Measurements from ENCODE around the gene PADI2. TPM values are rescaled to one million over a fixed set of nuclear protein-coding genes. Genes with fewer than 3 reads are reported as not detected.

PADI2 gene
- total and polyA plus RNA-seq, 12 donors: 0.20 to 0.88 (median 0.44) TPM; not detected in 2

DNA sequence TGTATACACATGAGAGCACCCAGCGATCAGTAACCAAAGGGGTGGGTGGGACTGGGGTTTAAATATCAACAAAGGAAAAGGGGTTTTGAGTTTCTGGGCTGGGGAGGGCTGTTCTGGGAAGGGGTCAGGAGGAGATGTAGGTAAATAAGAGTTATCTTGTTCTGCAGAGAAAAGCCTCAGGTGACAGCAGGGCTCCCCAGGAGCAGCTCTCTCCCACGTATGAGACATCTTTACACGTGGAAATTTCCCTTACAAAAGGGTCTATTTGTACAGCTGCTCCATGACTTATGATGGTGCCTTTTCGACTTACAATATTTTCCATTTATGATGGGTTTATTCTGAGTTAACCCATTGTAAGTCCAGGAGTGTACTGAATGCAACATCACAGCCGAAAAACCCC lies 16.3 kb upstream of the PADI2 start:
- H3K36me3 ChIP-seq (replicated peaks in 1 of 2): no peaks in the 10 kb centered on the region
- no peak for TF ChIP-seq POLR2A (IDR thresholded peaks at IDR 0.05)
- TF ChIP-seq, protein P1, sequence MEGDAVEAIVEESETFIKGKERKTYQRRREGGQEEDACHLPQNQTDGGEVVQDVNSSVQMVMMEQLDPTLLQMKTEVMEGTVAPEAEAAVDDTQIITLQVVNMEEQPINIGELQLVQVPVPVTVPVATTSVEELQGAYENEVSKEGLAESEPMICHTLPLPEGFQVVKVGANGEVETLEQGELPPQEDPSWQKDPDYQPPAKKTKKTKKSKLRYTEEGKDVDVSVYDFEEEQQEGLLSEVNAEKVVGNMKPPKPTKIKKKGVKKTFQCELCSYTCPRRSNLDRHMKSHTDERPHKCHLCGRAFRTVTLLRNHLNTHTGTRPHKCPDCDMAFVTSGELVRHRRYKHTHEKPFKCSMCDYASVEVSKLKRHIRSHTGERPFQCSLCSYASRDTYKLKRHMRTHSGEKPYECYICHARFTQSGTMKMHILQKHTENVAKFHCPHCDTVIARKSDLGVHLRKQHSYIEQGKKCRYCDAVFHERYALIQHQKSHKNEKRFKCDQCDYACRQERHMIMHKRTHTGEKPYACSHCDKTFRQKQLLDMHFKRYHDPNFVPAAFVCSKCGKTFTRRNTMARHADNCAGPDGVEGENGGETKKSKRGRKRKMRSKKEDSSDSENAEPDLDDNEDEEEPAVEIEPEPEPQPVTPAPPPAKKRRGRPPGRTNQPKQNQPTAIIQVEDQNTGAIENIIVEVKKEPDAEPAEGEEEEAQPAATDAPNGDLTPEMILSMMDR (IDR thresholded peaks at IDR 0.05): no peak
- no peak overlapping the region for H3K4me3 ChIP-seq
- no peak for DNase-seq
- no peaks in the 10 kb centered on the region for H3K27me3 ChIP-seq
- no peak overlapping the region for H3K27ac ChIP-seq
- no peaks in the 10 kb centered on the region for H3K4me1 ChIP-seq (replicated peaks in 1 of 2)
- WGBS, 4 donors: 54 to 62% (median 58%) methylated on average over 5 of the region's 5 CpGs
- no peaks in the 10 kb centered on the region for H3K9me3 ChIP-seq (replicated peaks in 1 of 3)
- intact Hi-C loops (cut with DNase I): no loop called here

DNA sequence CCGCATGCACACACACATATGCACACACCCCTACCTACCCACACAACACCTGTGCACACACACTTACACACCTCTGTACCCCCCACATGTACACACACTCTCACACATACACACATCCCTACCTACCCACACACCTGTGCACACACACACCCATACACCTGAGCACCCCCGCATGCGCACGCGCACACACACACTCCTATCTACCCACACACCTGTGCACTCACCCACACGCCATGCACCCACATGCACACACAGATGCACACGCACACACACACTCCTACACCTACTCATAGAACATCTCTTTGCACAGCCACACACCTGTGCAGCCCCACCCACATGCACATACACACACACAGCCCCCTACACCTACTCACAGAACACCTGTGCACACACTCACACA lies 15.5 kb upstream of the PADI2 start:
- intact Hi-C loops (cut with DNase I): no loop called here
- 90 to 98% (median 94%) methylated on average over 7 of the region's 7 CpGs for WGBS, 4 donors
- no peak for DNase-seq
- Histone ChIP-seq H3K4me1 (replicated peaks in 1 of 2) (no peaks in the 10 kb centered on the region), H3K36me3 (replicated peaks in 1 of 2) (no peaks in the 10 kb centered on the region), H3K4me3 (no peak overlapping the region), H3K9me3 (replicated peaks in 1 of 3) (no peaks in the 10 kb centered on the region), H3K27me3 (no peaks in the 10 kb centered on the region), H3K27ac (no peak overlapping the region)
- TF ChIP-seq, protein P1 (IDR thresholded peaks at IDR 0.05): no peak
- no peak for TF ChIP-seq POLR2A (IDR thresholded peaks at IDR 0.05)

DNA sequence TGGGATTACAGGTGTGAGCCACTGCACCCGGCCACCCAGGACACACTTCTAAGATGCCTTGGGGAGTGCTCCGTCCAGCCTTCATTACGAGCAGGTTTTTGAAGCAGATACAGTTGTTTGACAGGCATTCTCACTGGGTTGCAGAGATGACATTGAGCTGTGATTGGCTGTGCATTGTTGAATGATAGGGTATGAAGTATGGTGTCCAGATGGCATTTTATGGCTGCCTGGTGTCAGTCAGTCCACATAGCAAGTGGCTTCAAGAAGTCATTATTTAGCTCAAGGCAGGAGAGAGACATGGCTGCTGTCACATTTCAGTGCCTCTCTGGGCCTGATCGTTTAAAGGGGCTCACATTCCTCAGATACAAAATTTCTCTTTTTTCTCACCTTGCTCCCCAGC lies 14.8 kb upstream of the PADI2 start:
- H3K27me3 ChIP-seq: no peaks in the 10 kb centered on the region
- 56 to 80% (median 70%) methylated on average over 4 of the region's 4 CpGs for WGBS, 4 donors

DNA sequence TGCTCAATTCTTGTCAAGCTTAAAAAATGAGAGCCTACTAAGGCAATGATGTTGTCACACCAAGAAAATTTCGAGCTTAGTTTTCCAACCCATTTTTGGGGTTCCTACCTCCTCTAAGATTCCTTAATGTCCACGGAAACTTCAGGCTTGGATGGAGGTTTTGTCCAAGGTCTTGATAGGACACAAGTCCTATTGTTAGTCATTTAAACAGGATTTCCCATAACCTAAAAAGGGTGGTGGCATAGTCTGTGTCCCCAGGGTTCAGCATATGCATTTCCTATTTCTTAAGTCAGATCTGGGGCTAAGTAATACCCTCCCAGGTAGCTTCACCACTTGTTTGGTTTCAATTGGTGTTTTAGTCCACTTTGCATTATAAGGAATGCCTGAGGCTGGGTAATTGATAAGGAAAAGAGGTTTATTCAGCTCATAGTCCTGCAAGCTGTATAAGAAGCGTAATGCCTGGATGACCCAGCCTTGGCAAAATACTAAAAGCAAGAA lies 10.9 kb upstream of the PADI2 start:
- peak overlapping the region in 1 of 5 donors; percentile 5 for H3K27ac ChIP-seq
- intact Hi-C loops (cut with DNase I): no loop called here
- DNase-seq: no peak

More for the DNA sequence above, 14.8 kb upstream of the PADI2 start:
- Histone ChIP-seq H3K9me3 (replicated peaks in 1 of 3) (no peaks in the 10 kb centered on the region), H3K4me1 (replicated peaks in 1 of 2) (peaks cover 0 to under 1% of the 10 kb centered on the region in 2 donors), H3K4me3 (no peak overlapping the region), H3K36me3 (replicated peaks in 1 of 2) (no peaks in the 10 kb centered on the region), H3K27ac (no peak overlapping the region)
- intact Hi-C loops (cut with DNase I): no loop called here
- TF ChIP-seq, protein P1 (IDR thresholded peaks at IDR 0.05): no peak
- no peak for TF ChIP-seq POLR2A (IDR thresholded peaks at IDR 0.05)
- DNase-seq: no peak

More for the DNA sequence above, 10.9 kb upstream of the PADI2 start:
- TF ChIP-seq, protein P1 (IDR thresholded peaks at IDR 0.05): no peak
- TF ChIP-seq POLR2A (IDR thresholded peaks at IDR 0.05): no peak
- no peak overlapping the region for H3K4me3 ChIP-seq
- peaks cover 3 to 21% of the 10 kb centered on the region in 2 donors for H3K4me1 ChIP-seq (replicated peaks in 1 of 2)
- no peaks in the 10 kb centered on the region for H3K27me3 ChIP-seq
- H3K36me3 ChIP-seq (replicated peaks in 1 of 2): no peaks in the 10 kb centered on the region
- WGBS, 4 donors: 69 to 88% (median 86%) methylated on average over 3 of the region's 3 CpGs
- H3K9me3 ChIP-seq (replicated peaks in 1 of 3): no peaks in the 10 kb centered on the region
